A172 (cell line): ENCODE data around the gene RIOK3. TPM values are rescaled to one million over a fixed set of nuclear protein-coding genes. Genes with fewer than 3 reads are reported as not detected.
A peak's percentile ranks its signal among the peaks of the same experiment; 100 is the strongest.

Source experiments
- DNase-seq: peaks from one replicate; pipeline ENCODE4 v3.0.0-alpha.2; 2015; ENCODE audit warnings: low spot score
- total RNA-seq: library from RNA; depleted of rRNA; stranded (reverse); fragments of >200 nt; shearing (Covaris generic); gene quantifications from 2 replicates; pipeline ENCODE4 v1.2.3, GENCODE V29; 2014; rRNA removed

RIOK3 gene
- total RNA-seq, 1 experiment from 2014 or later, result 71.1 TPM

DNA sequence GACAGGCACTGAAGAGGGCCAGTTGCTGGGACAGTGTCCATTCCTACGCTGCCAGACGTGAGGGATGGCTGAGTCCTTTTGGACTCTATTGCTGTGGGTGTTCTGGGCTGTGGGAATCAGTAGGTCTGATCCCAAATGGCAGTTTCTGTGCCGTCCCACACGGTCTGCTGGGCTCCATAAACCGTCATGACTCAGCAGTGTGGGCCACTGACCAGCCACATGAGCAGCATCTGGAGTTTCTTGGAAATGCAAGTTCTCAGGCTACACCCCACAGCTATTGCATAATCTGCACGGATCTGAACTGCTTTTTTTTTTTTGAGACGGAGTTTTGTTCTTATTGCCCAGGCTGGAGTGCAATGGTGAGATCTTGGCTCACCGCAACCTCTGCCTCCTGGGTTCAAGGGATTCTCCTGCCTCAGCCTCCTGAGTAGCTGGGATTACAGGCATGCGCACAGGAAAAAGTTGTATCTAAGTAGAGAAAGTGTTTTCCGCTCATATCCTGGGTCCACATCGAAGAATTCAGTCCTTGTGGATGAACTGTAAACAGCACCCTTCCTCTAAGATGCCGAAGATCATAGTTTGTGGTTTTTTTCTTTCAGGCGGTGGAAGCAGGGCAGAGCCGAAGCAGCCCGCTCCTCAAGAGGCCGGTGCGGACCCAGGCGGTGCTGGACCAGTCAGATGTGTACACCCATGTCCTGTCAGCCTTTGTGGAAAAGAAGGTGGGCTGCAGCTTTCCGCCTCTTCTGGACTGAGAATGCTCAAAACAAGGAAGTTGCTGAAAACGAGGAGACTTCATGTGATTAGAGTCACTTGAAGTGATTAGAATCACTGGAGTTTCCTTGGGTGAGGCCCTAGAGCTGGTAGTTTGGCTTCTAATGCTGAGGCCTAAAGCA, 75.7 kb downstream of the RIOK3 start:
- peak; percentile 74 for DNase-seq

DNA sequence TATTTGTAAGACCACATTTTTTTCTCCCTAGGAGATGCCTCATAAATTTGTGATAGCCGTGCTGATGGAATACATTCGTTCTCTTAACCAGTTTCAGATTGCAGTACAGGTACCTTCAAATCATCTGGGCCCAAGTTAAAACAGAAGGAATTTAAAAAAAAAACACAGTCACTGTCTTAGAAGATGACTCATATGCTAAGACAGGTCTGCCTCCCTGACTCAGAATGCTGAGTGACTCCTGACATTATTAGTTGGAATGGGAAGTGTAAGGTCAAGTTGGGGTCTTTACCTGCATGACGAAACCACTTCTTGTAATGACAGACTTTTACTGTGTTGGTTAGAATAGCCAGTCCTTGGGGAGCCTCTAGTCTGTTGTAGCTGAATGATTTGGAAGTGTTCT, 76.5 kb downstream of the RIOK3 start:
- DNase-seq, result peak; percentile 90

GRCh38 chr18:23530195-23530594, 77.1 kb downstream of the RIOK3 start:
- DNase-seq, result no peak

DNA sequence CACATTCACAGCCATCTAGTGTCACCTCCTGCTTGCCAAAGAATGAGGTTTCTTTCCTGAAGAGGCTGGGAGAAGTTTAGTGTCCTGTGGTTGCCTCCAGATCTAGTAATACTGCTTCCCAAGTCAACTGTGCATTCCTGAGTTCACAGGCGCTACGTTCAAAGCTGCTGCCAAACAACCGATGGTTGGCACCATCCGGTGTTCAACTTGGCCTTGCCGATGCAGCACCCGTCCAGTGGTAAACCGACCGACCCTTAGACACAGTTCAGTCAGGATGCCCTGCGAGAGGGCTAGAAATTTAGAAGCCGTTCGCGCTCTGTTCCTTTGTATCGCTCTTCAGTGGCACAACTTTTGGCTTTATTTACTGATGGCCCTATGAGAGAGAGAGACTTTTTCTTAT, 78.8 kb downstream of the RIOK3 start:
- no peak for DNase-seq

Other genes with a start within 250 kb of the RIOK3 start
- 43.6 and 48.3 TPM in 2 replicates for gene RMC1, start 50.2 kb downstream of the RIOK3 start, total RNA-seq
- 58.5 and 128 TPM in 2 replicates for gene NPC1, start 133.2 kb downstream of the RIOK3 start, total RNA-seq
- 3.8 and 4.0 TPM in 2 replicates for gene ANKRD29, start 209.6 kb downstream of the RIOK3 start, total RNA-seq
- gene LAMA3, start 236.2 kb downstream of the RIOK3 start, total RNA-seq, result 1.5 and 2.7 TPM in 2 replicates